CD14-positive monocyte (primary cell): ENCODE results near the gene INPP4B. TPM values are rescaled to one million over a fixed set of nuclear protein-coding genes. Genes with fewer than 3 reads are reported as not detected.

Experiments
- DNase-seq, 3 donors: peaks; one replicate each; pipeline ENCODE4 v3.0.0-alpha.2; 2011 to 2022
- H2AFZ ChIP-seq: 2 replicates; pipeline ENCODE4 v1.6.0; 2012; ENCODE audit warnings: mild to moderate bottlenecking, low read depth, low read length, inconsistent platforms; ENCODE audit not compliant: insufficient read depth, poor library complexity, severe bottlenecking
- H3K27ac ChIP-seq, 2 donors: 1 replicate in 1 of 2; 2 replicates in 1 of 2; pipeline ENCODE4 v1.5.1; 2012 to 2013; ENCODE audit warnings: low read length in 2 of 2, control low read depth in 1 of 2, inconsistent platforms in 1 of 2, low read depth in 1 of 2, mild to moderate bottlenecking in 1 of 2
- H3K27me3 ChIP-seq, 2 donors: one replicate each; pipeline versions ENCODE4 v1.6.0 to v1.6.1; 2011 to 2013; ENCODE audit warnings: low read length in 2 of 2; ENCODE audit not compliant: control insufficient read depth in 2 of 2, insufficient read depth in 2 of 2
- H3K36me3 ChIP-seq, 2 donors: replicated peaks in 1 of 2; 1 replicate in 1 of 2; 2 replicates in 1 of 2; pipeline versions ENCODE4 v1.5.1 to v1.6.1; 2012 to 2013; ENCODE audit warnings: low read length in 2 of 2, control low read depth in 1 of 2, inconsistent platforms in 1 of 2, mild to moderate bottlenecking in 1 of 2; ENCODE audit not compliant: insufficient read depth in 2 of 2, control insufficient read depth in 1 of 2
- H3K4me1 ChIP-seq, 2 donors: 1 replicate in 1 of 2; 2 replicates in 1 of 2; pipeline versions ENCODE4 v1.5.1 to v1.6.1; 2012 to 2013; ENCODE audit warnings: low read length in 2 of 2, control low read depth in 1 of 2, inconsistent platforms in 1 of 2, mild to moderate bottlenecking in 1 of 2, moderate library complexity in 1 of 2; ENCODE audit not compliant: insufficient read depth in 2 of 2, control insufficient read depth in 1 of 2
- H3K4me2 ChIP-seq: replicated peaks from 2 replicates; pipeline ENCODE3; 2012; ENCODE audit warnings: low read length, moderate library complexity, mild to moderate bottlenecking; ENCODE audit not compliant: poor library complexity, severe bottlenecking; ENCODE audit errors: extremely low read depth
- H3K4me3 ChIP-seq, 3 experiments: fragments of 200-600 bp in 1 of 3; sonication (generic) in 1 of 3; replicated peaks in 1 of 3; 1 replicate in 2 of 3; 2 replicates in 1 of 3; pipeline ENCODE4 v1.5.1; 2011 to 2013; ENCODE audit warnings: low read length in 3 of 3, mild to moderate bottlenecking in 3 of 3, control low read depth in 2 of 3, low read depth in 2 of 3, inconsistent platforms in 1 of 3, moderate library complexity in 1 of 3
- H3K79me2 ChIP-seq: 2 replicates; pipeline ENCODE4 v1.6.0; 2012; ENCODE audit warnings: mild to moderate bottlenecking, control low read depth, inconsistent platforms, low read length, moderate library complexity; ENCODE audit not compliant: insufficient read depth
- H3K9ac ChIP-seq: 2 replicates; pipeline ENCODE4 v1.6.0; 2017; ENCODE audit warnings: low read length, mild to moderate bottlenecking; ENCODE audit not compliant: insufficient read depth, poor library complexity, severe bottlenecking
- H3K9me3 ChIP-seq, 2 donors: replicated peaks in 1 of 2; 1 replicate in 1 of 2; 2 replicates in 1 of 2; pipeline versions ENCODE4 v1.5.1 to v1.6.1; 2012 to 2013; ENCODE audit warnings: low read length in 2 of 2, control low read depth in 1 of 2; ENCODE audit not compliant: control insufficient read depth in 1 of 2, insufficient read depth in 1 of 2
- H4K20me1 ChIP-seq: 2 replicates; pipeline ENCODE4 v1.6.0; 2012; ENCODE audit warnings: mild to moderate bottlenecking, low read length, control low read depth, moderate library complexity; ENCODE audit not compliant: insufficient read depth
- H3K27ac Mint-ChIP-seq, 7 donors: one replicate each; pipeline ENCODE4 v1.8.0; 2020; ENCODE audit warnings: mild to moderate bottlenecking in 7 of 7, mixed read lengths in 7 of 7, moderate library complexity in 6 of 7, inconsistent platforms in 2 of 7
- H3K27me3 Mint-ChIP-seq, 3 donors: one replicate each; pipeline ENCODE4 v1.8.0; 2021 to 2022; ENCODE audit warnings: low read depth in 3 of 3, mild to moderate bottlenecking in 3 of 3, mixed read lengths in 3 of 3, moderate library complexity in 3 of 3, inconsistent platforms in 1 of 3
- H3K36me3 Mint-ChIP-seq, 2 donors: one replicate each; pipeline ENCODE4 v1.8.0; 2020; ENCODE audit warnings: mixed read lengths in 2 of 2, inconsistent platforms in 1 of 2, mild to moderate bottlenecking in 1 of 2
- H3K4me1 Mint-ChIP-seq: one replicate; pipeline ENCODE4 v1.8.0; 2020; ENCODE audit warnings: mild to moderate bottlenecking, mixed read lengths
- H3K4me3 Mint-ChIP-seq, 2 donors: one replicate each; pipeline ENCODE4 v1.8.0; 2020; ENCODE audit warnings: mild to moderate bottlenecking in 2 of 2, mixed read lengths in 2 of 2, moderate library complexity in 1 of 2
- H3K9me3 Mint-ChIP-seq, 7 donors: one replicate each; pipeline ENCODE4 v1.8.0; 2020 to 2022; ENCODE audit warnings: mixed read lengths in 7 of 7, mild to moderate bottlenecking in 6 of 7, moderate library complexity in 6 of 7, inconsistent platforms in 2 of 7
- CTCF ChIP-seq: fragments of 200-600 bp; IDR thresholded peaks from one replicate; pipeline ENCODE4 v1.8.0; 2022; ENCODE audit warnings: antibody characterized with exemption, mild to moderate bottlenecking
- WGBS: methylation state at CpG from one replicate; pipeline ENCODE4 v1.1.5; 2013; ENCODE audit warnings: missing lambda C conversion rate; ENCODE audit not compliant: insufficient coverage; 5-methylcytosine and 5-hydroxymethylcytosine counted together
- intact Hi-C, 2 donors: fragments of 100-400 bp; cut with micrococcal nuclease; formaldehyde crosslinking; loops; one replicate each; pipeline versions ENCODE4 v1.15.0 to v1.15.1; 2023
- polyA minus RNA-seq: library from RNA; depleted of rRNA, polyadenylated mRNA; stranded (reverse); fragments of >200 nt; gene quantifications from 2 replicates; pipeline ENCODE4 v1.2.3, GENCODE V29; 2012
- polyA plus RNA-seq, 3 donors: library from polyadenylated mRNA; depleted of rRNA in 1 of 3; unstranded in 2 of 3; stranded (reverse) in 1 of 3; fragments of 300-500 nt in 2 of 3; fragments of >200 nt in 1 of 3; fragmentation: Illumina TruSeq in 2 of 3; gene quantifications; 1 replicate in 2 of 3; 2 replicates in 1 of 3; pipeline ENCODE4 v1.2.3, GENCODE V29; 2012 to 2021
- total RNA-seq, 12 experiments: library from RNA in 1 of 12; stranded (reverse) in 1 of 12; fragments of 120-200 nt in 1 of 12; gene quantifications; one replicate each; pipeline ENCODE4 v1.2.4 and lab custom pipeline; 2013 to 2026; ENCODE audit warnings: mixed read lengths in 6 of 12, inconsistent platforms in 1 of 12

INPP4B gene
- total RNA-seq (2013): 0.54 TPM
- polyA plus RNA-seq (under 1 TPM; 0.13 to 0.38 (median 0.22) TPM), polyA minus RNA-seq (0.14 and 0.56 TPM in 2 replicates), total RNA-seq (lab: John Stamatoyannopoulos, UW) (0.13 to 7.4 (median 1.1) reads per million in 11 experiments)

DNA sequence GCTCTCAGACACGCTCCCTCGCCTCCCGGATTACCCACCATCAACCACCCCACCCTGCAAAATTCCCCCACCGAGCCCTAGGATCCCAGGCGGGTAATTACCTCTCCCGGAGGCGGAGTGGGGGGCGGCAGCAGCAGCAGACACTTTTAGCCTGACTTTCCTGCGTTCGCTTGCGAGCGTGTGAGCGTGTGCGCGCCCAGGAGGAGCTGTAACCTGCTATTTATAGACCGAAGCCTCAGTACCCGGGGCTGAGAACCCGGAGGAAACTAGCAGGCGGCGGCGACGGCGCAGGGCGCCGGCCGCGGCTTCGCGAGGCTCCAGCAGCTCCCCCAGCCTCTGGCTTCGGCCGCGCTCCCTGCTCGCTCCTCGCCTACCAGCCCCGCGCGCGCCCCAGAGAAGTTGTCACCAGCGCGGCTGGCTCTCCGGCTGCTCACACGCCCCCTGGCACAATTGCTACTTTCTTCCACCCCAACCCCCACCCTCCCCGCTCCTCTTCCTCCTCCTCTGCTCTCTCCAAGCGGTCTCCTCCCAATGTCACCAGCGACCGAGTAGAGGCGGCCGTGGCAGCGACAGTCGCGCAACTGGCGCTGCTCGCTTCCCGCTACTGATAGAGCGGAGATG lies at the start of gene INPP4B:
Gene INPP4B, minus strand, starts transcription at position 194 of the 621 bp plus-strand sequence.
- intact Hi-C loops: no loop called here
- DNase-seq: peak in 2 of 3 donors; percentile 4 to 9
- H3K36me3 ChIP-seq: no peaks in the 10 kb centered on the region
- H2AFZ ChIP-seq: peak within 1 kb of the TSS; percentile 82
- H4K20me1 ChIP-seq: no peaks in the 10 kb centered on the region
- peaks cover 38 to 48% of the 10 kb centered on the region in 2 donors for H3K27me3 ChIP-seq
- peak within 1 kb of the TSS; percentile 88 to 97 for H3K4me3 Mint-ChIP-seq
- H3K4me1 Mint-ChIP-seq: peaks cover 22% of the 10 kb centered on the region
- peaks cover 20 to 26% of the 10 kb centered on the region in 2 donors for H3K4me1 ChIP-seq
- peak within 1 kb of the TSS; percentile 44 for H3K9ac ChIP-seq
- H3K9me3 Mint-ChIP-seq: peaks cover 0 to 11% (median 2%) of the 10 kb centered on the region in 7 donors
- peaks cover 0 to 1% of the 10 kb centered on the region in 2 donors for H3K36me3 Mint-ChIP-seq
- no peaks in the 10 kb centered on the region for H3K79me2 ChIP-seq
- H3K27ac Mint-ChIP-seq: peak within 1 kb of the TSS in 1 of 7 donors; percentile 72
- TF ChIP-seq CTCF: no peak
- H3K4me2 ChIP-seq: peak within 1 kb of the TSS; percentile 87
- peaks cover 48 to 53% (median 50%) of the 10 kb centered on the region in 3 donors for H3K27me3 Mint-ChIP-seq
- H3K4me3 ChIP-seq: peak within 1 kb of the TSS; percentile 43 to 77 (median 53)
- H3K9me3 ChIP-seq: peaks cover 0 to 9% of the 10 kb centered on the region in 2 donors
- H3K27ac ChIP-seq: no peak within 1 kb of the TSS
- under 1% methylated on average over 55 of the region's 55 CpGs for WGBS

DNA sequence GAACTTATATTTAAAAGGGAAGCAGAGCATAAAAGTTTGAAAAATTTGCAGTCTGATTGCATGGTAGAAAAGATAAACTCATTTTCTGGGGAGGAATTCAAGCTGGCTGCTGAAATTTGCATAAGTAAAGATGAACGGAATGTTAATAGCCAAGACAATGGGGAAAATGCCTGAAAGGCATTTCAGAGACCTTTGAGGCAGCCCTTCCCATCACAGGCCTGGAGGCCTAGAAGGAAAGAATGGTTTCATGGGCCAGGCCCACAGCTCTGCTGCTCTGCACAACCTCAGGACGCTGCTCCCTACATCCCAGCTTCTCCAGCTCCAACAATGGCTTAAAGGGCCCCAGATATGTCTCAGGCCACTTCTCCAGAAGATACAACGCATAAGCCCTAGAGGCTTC lies 46.9 kb upstream of the INPP4B start:
- intact Hi-C loops: no loop called here
- H3K4me3 Mint-ChIP-seq: no peak overlapping the region
- Histone ChIP-seq H4K20me1 (no peaks in the 10 kb centered on the region), H3K4me1 (no peaks in the 10 kb centered on the region), H3K36me3 (no peaks in the 10 kb centered on the region), H3K79me2 (no peaks in the 10 kb centered on the region), H3K4me3 (no peak overlapping the region), H3K27me3 (no peaks in the 10 kb centered on the region), H3K9ac (no peak overlapping the region), H3K27ac (no peak overlapping the region), H3K9me3 (peaks cover 18 to 21% of the 10 kb centered on the region in 2 donors), H3K4me2 (no peak overlapping the region), H2AFZ (no peak overlapping the region)
- 100% methylated on average over 1 of the region's 3 CpGs for WGBS
- TF ChIP-seq CTCF: no peak
- no peaks in the 10 kb centered on the region for H3K36me3 Mint-ChIP-seq
- H3K27me3 Mint-ChIP-seq: no peaks in the 10 kb centered on the region
- DNase-seq: no peak
- peak overlapping the region in 1 of 7 donors; percentile 1 for H3K27ac Mint-ChIP-seq
- peaks cover 9 to 38% (median 29%) of the 10 kb centered on the region in 7 donors for H3K9me3 Mint-ChIP-seq
- no peaks in the 10 kb centered on the region for H3K4me1 Mint-ChIP-seq
